HepG2 (cell line): Measurements from ENCODE around the gene GRAMD1A. TPM values are rescaled to one million over a fixed set of nuclear protein-coding genes. Genes with fewer than 3 reads are reported as not detected.
A peak's percentile ranks its signal among the peaks of the same experiment; 100 is the strongest.

ENCODE experiments used
- GZF1 ChIP-seq: sonication (generic); formaldehyde crosslinking; IDR thresholded peaks from 2 replicates; pipeline ENCODE4 v1.5.1; 2020; ENCODE audit warnings: mild to moderate bottlenecking, missing genetic modification reagents
- HMG20B ChIP-seq: conservative IDR thresholded peaks from 2 replicates; pipeline ENCODE4 v1.6.1; 2016; ENCODE audit warnings: missing genetic modification reagents, missing compliant biosample characterization
- HOXA9 ChIP-seq: sonication (generic); formaldehyde crosslinking; IDR thresholded peaks from 2 replicates; pipeline ENCODE4 v1.8.1; 2022; ENCODE audit warnings: missing genetic modification reagents, mild to moderate bottlenecking, moderate library complexity, borderline replicate concordance
- KMT2B ChIP-seq: IDR thresholded peaks from 2 replicates; pipeline ENCODE4 v1.6.1; 2016; ENCODE audit warnings: missing genetic modification reagents, missing compliant biosample characterization
- MIER3 ChIP-seq: IDR thresholded peaks from 2 replicates; pipeline ENCODE4 v1.6.1; 2016; ENCODE audit warnings: missing compliant biosample characterization, borderline replicate concordance
- MLLT10 ChIP-seq: sonication (generic); formaldehyde crosslinking; IDR thresholded peaks from 2 replicates; pipeline ENCODE4 v1.4.0; 2020; ENCODE audit warnings: missing genetic modification reagents
- YEATS4 ChIP-seq: sonication (generic); formaldehyde crosslinking; IDR thresholded peaks from 2 replicates; pipeline ENCODE4 v1.4.0; 2020; ENCODE audit warnings: missing genetic modification reagents, borderline replicate concordance
- ZFP36 ChIP-seq: fragments of 150-350 bp; IDR thresholded peaks from 2 replicates; pipeline ENCODE4 v1.6.1; 2018; ENCODE audit warnings: borderline replicate concordance, low read length, low read depth; ENCODE audit not compliant: partially characterized antibody
- ZFYVE20 ChIP-seq: sonication (generic); formaldehyde crosslinking; IDR thresholded peaks from 2 replicates; pipeline ENCODE4 v1.8.0; 2023; ENCODE audit warnings: low read depth, mild to moderate bottlenecking, moderate library complexity, missing genetic modification reagents, borderline replicate concordance
- ZNF121 ChIP-seq: sonication (generic); formaldehyde crosslinking; IDR thresholded peaks from 2 replicates; pipeline ENCODE4 v1.5.0; 2020; ENCODE audit warnings: mild to moderate bottlenecking, missing genetic modification reagents
- ZNF20 ChIP-seq: sonication (generic); formaldehyde crosslinking; IDR thresholded peaks from 2 replicates; pipeline ENCODE4 v1.4.0; 2020; ENCODE audit warnings: mild to moderate bottlenecking, moderate library complexity, missing genetic modification reagents
- ZNF234 ChIP-seq: sonication (generic); formaldehyde crosslinking; conservative IDR thresholded peaks from 2 replicates; pipeline ENCODE4 v1.5.1; 2020; ENCODE audit warnings: mild to moderate bottlenecking, missing genetic modification reagents
- ZNF235 ChIP-seq: sonication (generic); formaldehyde crosslinking; IDR thresholded peaks from 2 replicates; pipeline ENCODE4 v1.8.1; 2023; ENCODE audit warnings: mild to moderate bottlenecking, missing genetic modification reagents, borderline replicate concordance
- ZNF33A ChIP-seq: sonication (generic); formaldehyde crosslinking; IDR thresholded peaks from 2 replicates; pipeline ENCODE4 v1.5.1; 2020; ENCODE audit warnings: missing genetic modification reagents, mild to moderate bottlenecking, moderate library complexity, borderline replicate concordance
- ZNF44 ChIP-seq: sonication (generic); formaldehyde crosslinking; IDR thresholded peaks from 2 replicates; pipeline ENCODE4 v1.5.1; 2020; ENCODE audit warnings: mild to moderate bottlenecking, missing genetic modification reagents
- ZNF451 ChIP-seq: sonication (generic); formaldehyde crosslinking; IDR thresholded peaks from 2 replicates; pipeline ENCODE4 v1.5.0; 2020; ENCODE audit warnings: mild to moderate bottlenecking, missing genetic modification reagents
- ZNF510 ChIP-seq: sonication (generic); formaldehyde crosslinking; IDR thresholded peaks from 2 replicates; pipeline ENCODE4 v1.4.0; 2020; ENCODE audit warnings: low read depth, mild to moderate bottlenecking, missing genetic modification reagents
- ZNF615 ChIP-seq: sonication (generic); formaldehyde crosslinking; IDR thresholded peaks from 2 replicates; pipeline ENCODE4 v1.5.0; 2020; ENCODE audit warnings: mild to moderate bottlenecking, missing genetic modification reagents, borderline replicate concordance
- ZNF749 ChIP-seq: sonication (generic); formaldehyde crosslinking; IDR thresholded peaks from 2 replicates; pipeline ENCODE4 v1.8.0; 2022; ENCODE audit warnings: mild to moderate bottlenecking, missing genetic modification reagents, moderate library complexity, borderline replicate concordance
- ZNF782 ChIP-seq: sonication (generic); formaldehyde crosslinking; IDR thresholded peaks from 2 replicates; pipeline ENCODE4 v1.4.0; 2020; ENCODE audit warnings: missing genetic modification reagents, mild to moderate bottlenecking, borderline replicate concordance
- ZSCAN22 ChIP-seq: sonication (generic); formaldehyde crosslinking; IDR thresholded peaks from 2 replicates; pipeline ENCODE4 v1.4.0; 2020; ENCODE audit warnings: mild to moderate bottlenecking, missing genetic modification reagents
- ZSCAN29 ChIP-seq: sonication (generic); formaldehyde crosslinking; conservative IDR thresholded peaks from 2 replicates; pipeline ENCODE4 v1.4.0; 2020; ENCODE audit warnings: mild to moderate bottlenecking, missing genetic modification reagents
- polyA plus RNA-seq, 8 experiments: library from polyadenylated mRNA; depleted of rRNA in 3 of 8; stranded (reverse) in 7 of 8; unstranded in 1 of 8; fragments of >200 nt; fragmentation: Illumina TruSeq in 4 of 8; extraction: Trizol in 4 of 8; gene quantifications; 2 replicates each; pipeline versions ENCODE4 v1.2.1 to v1.2.3, GENCODE V29; 2011 to 2016; ENCODE audit warnings: low read depth in 4 of 8, missing spikeins in 1 of 8, mixed read lengths in 1 of 8; ENCODE audit not compliant: insufficient read depth in 1 of 8
- total RNA-seq, 5 experiments: library from RNA; depleted of rRNA; stranded (reverse); fragments of >200 nt; fragmentation: Illumina TruSeq; extraction: Trizol; gene quantifications; 2 replicates each; pipeline ENCODE4 v1.2.3, GENCODE V29; 2016; ENCODE audit warnings: low read depth in 1 of 5
- TF ChIP-seq, protein P1 (sequence below): sonication (generic); formaldehyde crosslinking; IDR thresholded peaks from 2 replicates; pipeline ENCODE4 v1.4.0; 2020; ENCODE audit warnings: missing genetic modification reagents
- TF ChIP-seq, protein P2 (sequence below): sonication (generic); formaldehyde crosslinking; IDR thresholded peaks from 2 replicates; pipeline ENCODE4 v1.5.0; 2020; ENCODE audit warnings: mild to moderate bottlenecking, missing genetic modification reagents
- TF ChIP-seq, protein P3 (sequence below): sonication (generic); formaldehyde crosslinking; IDR thresholded peaks from 2 replicates; pipeline ENCODE4 v1.5.0; 2020; ENCODE audit warnings: mild to moderate bottlenecking, missing genetic modification reagents

Gene GRAMD1A
- total and polyA plus RNA-seq, 2 of the 13 experiments (the other 11 are each of a cell fraction or from before 2014, with no cell fraction given) = 14.7 to 181 TPM

DNA sequence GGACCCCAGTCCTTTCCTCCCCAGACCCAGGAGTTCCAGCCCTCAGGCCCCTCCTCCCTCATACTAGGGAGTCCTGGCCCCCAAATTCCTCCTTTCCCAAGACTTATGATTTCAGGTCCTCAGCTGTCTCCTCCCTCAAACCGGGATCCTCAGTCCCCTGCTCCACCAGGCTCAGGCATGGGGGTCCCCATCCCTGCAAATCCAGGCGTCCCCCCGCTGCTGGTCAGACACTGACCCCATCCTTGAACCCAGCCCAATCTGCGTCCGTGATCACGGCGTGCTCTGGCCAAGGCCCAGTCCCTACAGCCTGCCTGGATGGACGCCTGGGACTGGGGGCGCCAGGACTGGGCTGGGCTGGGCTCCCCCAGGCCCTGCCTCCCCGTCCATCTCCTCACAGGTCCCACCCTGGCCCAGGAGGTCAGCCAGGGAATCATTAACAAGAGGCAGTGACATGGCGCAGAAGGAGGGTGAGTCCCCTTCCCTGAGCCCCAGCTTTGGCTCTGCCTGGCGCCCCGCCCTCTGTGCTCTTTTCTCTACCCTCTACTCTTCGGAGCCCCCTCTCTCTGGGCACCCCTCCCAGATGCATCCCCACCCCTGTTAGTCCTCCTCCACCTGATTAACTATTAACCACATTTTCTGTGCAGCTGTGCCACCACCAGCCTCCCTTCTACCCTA, 42.1 kb downstream of the GRAMD1A start (continued):
- TF ChIP-seq ZNF234 = no peak
- no peak for TF ChIP-seq ZNF510 (CRISPR knock-in tag)
- TF ChIP-seq, protein P1, sequence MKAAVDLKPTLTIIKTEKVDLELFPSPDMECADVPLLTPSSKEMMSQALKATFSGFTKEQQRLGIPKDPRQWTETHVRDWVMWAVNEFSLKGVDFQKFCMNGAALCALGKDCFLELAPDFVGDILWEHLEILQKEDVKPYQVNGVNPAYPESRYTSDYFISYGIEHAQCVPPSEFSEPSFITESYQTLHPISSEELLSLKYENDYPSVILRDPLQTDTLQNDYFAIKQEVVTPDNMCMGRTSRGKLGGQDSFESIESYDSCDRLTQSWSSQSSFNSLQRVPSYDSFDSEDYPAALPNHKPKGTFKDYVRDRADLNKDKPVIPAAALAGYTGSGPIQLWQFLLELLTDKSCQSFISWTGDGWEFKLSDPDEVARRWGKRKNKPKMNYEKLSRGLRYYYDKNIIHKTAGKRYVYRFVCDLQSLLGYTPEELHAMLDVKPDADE (CRISPR knock-in tag) = no peak
- no peak for TF ChIP-seq ZNF20 (CRISPR knock-in tag)
- TF ChIP-seq, protein P2, sequence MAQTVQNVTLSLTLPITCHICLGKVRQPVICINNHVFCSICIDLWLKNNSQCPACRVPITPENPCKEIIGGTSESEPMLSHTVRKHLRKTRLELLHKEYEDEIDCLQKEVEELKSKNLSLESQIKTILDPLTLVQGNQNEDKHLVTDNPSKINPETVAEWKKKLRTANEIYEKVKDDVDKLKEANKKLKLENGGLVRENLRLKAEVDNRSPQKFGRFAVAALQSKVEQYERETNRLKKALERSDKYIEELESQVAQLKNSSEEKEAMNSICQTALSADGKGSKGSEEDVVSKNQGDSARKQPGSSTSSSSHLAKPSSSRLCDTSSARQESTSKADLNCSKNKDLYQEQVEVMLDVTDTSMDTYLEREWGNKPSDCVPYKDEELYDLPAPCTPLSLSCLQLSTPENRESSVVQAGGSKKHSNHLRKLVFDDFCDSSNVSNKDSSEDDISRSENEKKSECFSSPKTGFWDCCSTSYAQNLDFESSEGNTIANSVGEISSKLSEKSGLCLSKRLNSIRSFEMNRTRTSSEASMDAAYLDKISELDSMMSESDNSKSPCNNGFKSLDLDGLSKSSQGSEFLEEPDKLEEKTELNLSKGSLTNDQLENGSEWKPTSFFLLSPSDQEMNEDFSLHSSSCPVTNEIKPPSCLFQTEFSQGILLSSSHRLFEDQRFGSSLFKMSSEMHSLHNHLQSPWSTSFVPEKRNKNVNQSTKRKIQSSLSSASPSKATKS (CRISPR knock-in tag) = no peak
- TF ChIP-seq HOXA9 (CRISPR knock-in tag) = no peak
- TF ChIP-seq ZNF782 (CRISPR knock-in tag) = no peak
- TF ChIP-seq ZFP36 = no peak
- no peak for TF ChIP-seq ZNF615 (CRISPR knock-in tag)
- no peak for TF ChIP-seq ZNF451 (CRISPR knock-in tag)
- no peak for TF ChIP-seq MLLT10 (CRISPR knock-in tag)
- no peak for TF ChIP-seq ZNF235 (CRISPR knock-in tag)
- no peak for TF ChIP-seq ZNF33A (CRISPR knock-in tag)
- no peak for TF ChIP-seq HMG20B
- TF ChIP-seq ZSCAN22 (CRISPR knock-in tag) = no peak
- TF ChIP-seq YEATS4 (CRISPR knock-in tag) = no peak
- TF ChIP-seq KMT2B (CRISPR knock-in tag) = no peak
- TF ChIP-seq ZNF749 = no peak
- TF ChIP-seq ZNF44 (CRISPR knock-in tag) = no peak
- no peak for TF ChIP-seq ZFYVE20 (CRISPR knock-in tag)
- no peak for TF ChIP-seq ZSCAN29 (CRISPR knock-in tag)
- TF ChIP-seq ZNF121 = no peak
- 0 out of 2 replicates have a peak, but pooled peaks have one; percentile 35 for TF ChIP-seq GZF1 (CRISPR knock-in tag)
- TF ChIP-seq MIER3 (CRISPR knock-in tag) = no peak; the same call in 1 of the 2 replicates
- TF ChIP-seq, protein P3, sequence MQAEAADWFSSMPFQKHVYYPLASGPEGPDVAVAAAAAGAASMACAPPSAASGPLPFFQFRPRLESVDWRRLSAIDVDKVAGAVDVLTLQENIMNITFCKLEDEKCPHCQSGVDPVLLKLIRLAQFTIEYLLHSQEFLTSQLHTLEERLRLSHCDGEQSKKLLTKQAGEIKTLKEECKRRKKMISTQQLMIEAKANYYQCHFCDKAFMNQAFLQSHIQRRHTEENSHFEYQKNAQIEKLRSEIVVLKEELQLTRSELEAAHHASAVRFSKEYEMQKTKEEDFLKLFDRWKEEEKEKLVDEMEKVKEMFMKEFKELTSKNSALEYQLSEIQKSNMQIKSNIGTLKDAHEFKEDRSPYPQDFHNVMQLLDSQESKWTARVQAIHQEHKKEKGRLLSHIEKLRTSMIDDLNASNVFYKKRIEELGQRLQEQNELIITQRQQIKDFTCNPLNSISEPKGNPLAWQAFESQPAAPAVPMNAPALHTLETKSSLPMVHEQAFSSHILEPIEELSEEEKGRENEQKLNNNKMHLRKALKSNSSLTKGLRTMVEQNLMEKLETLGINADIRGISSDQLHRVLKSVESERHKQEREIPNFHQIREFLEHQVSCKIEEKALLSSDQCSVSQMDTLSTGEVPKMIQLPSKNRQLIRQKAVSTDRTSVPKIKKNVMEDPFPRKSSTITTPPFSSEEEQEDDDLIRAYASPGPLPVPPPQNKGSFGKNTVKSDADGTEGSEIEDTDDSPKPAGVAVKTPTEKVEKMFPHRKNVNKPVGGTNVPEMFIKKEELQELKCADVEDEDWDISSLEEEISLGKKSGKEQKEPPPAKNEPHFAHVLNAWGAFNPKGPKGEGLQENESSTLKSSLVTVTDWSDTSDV = no peak
